Caco-2 (cell line): ENCODE measurements around the gene UBE2H. TPM values are rescaled to one million over a fixed set of nuclear protein-coding genes. Genes with fewer than 3 reads are reported as not detected.

Source experiments
- BruUV-seq: library from RNA; stranded (reverse); fragments of 400-500 nt; replicated peaks from 2 replicates; lab custom pipeline; 2021; lab: Mats Ljungman, UMichigan
- CTCF ChIA-PET: fragments of 300-600 bp; sonication (Branson Sonifier 250); formaldehyde crosslinking; loops from one replicate; lab custom pipeline; 2022; ENCODE audit warnings: antibody characterized with exemption; lab: Charles Lee
- POLR2A ChIA-PET: fragments of 300-600 bp; sonication (Branson Sonifier 250); formaldehyde crosslinking; loops from one replicate; lab custom pipeline; 2022; ENCODE audit warnings: antibody characterized with exemption; lab: Charles Lee
- DNase-seq, 2 experiments: peaks; one replicate each; pipeline versions ENCODE4 v3.0.0 to v3.0.0-alpha.2; 2020 to 2022
- H3K27me3 ChIP-seq: replicated peaks from 2 replicates; pipeline ENCODE4 v1.6.0; 2011; ENCODE audit warnings: low read length; ENCODE audit not compliant: control insufficient read depth, insufficient read depth
- H3K36me3 ChIP-seq: 2 replicates; pipeline ENCODE4 v1.5.1; 2011; ENCODE audit warnings: low read length; ENCODE audit not compliant: control insufficient read depth, insufficient read depth
- H3K4me1 ChIP-seq: fragments of 250-450 bp; sonication (Bioruptor Pico); 2 replicates; pipeline ENCODE4 v1.5.1; 2020; ENCODE audit warnings: mild to moderate bottlenecking
- H3K4me3 ChIP-seq: 2 replicates; pipeline ENCODE4 v1.5.1; 2011; ENCODE audit warnings: low read depth, mild to moderate bottlenecking, control low read depth, low read length
- H3K9me3 ChIP-seq: fragments of 250-450 bp; sonication (Bioruptor Pico); 2 replicates; pipeline ENCODE4 v1.5.1; 2020; ENCODE audit warnings: mild to moderate bottlenecking, moderate library complexity
- H3K27ac Mint-ChIP-seq: one replicate; pipeline ENCODE4 v1.8.0; 2022; ENCODE audit warnings: mixed read lengths; ENCODE audit not compliant: unreplicated experiment
- H3K27me3 Mint-ChIP-seq: one replicate; pipeline ENCODE4 v1.8.0; 2022; ENCODE audit warnings: mixed read lengths; ENCODE audit not compliant: insufficient read depth, unreplicated experiment
- H3K36me3 Mint-ChIP-seq: one replicate; pipeline ENCODE4 v1.8.0; 2022; ENCODE audit warnings: mild to moderate bottlenecking, mixed read lengths; ENCODE audit not compliant: insufficient read depth, unreplicated experiment
- H3K4me1 Mint-ChIP-seq: one replicate; pipeline ENCODE4 v1.8.0; 2022; ENCODE audit warnings: low read depth, mixed read lengths; ENCODE audit not compliant: unreplicated experiment
- H3K4me3 Mint-ChIP-seq: one replicate; pipeline ENCODE4 v1.8.0; 2022; ENCODE audit warnings: mild to moderate bottlenecking, moderate library complexity, mixed read lengths; ENCODE audit not compliant: unreplicated experiment
- H3K9me3 Mint-ChIP-seq: one replicate; pipeline ENCODE4 v1.8.0; 2022; ENCODE audit warnings: mixed read lengths; ENCODE audit not compliant: unreplicated experiment
- intact Hi-C: fragments of 100-400 bp; cut with micrococcal nuclease; formaldehyde crosslinking; loops from one replicate; pipeline ENCODE4 v1.10.0; 2022; ENCODE audit not compliant: unreplicated experiment
- total RNA-seq: library from RNA; stranded (reverse); gene quantifications from 2 replicates; pipeline ENCODE4 v1.2.3, GENCODE V29; 2022
- TF ChIP-seq, protein P1 (sequence below), 2 experiments: fragments of 200-600 bp in 1 of 2; IDR thresholded peaks; 1 replicate in 1 of 2; 2 replicates in 1 of 2; pipeline versions ENCODE4 v1.5.1 to v1.8.0; 2011 to 2022; ENCODE audit warnings: antibody characterized with exemption in 1 of 2, control low read depth in 1 of 2, inconsistent platforms in 1 of 2, low read depth in 1 of 2, low read length in 1 of 2, mild to moderate bottlenecking in 1 of 2, moderate library complexity in 1 of 2; ENCODE audit not compliant: insufficient read depth in 1 of 2, severe bottlenecking in 1 of 2, unreplicated experiment in 1 of 2

UBE2H gene
- total RNA-seq, 1 experiment from 2014 or later = 35.7 TPM

DNA sequence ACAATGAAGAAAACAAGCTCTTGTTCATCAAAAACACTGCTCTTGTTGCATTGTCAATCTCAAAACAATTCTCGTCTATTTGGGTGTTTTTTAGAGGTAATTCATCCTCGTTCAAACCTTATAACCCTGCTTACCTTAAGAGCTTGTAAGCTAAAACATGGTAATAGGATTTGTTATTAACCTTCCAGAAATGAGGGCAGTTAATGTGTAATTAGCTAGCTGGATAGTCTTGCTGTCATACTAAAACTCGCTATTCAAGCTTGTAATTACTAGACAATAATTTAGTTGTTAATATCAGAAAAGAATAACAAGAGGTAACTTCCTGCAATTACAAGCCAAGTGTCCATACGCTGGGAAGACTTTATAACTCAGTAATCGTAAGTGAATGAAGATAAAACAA lies 101.6 kb downstream of the UBE2H start:
- no peaks in the 10 kb centered on the region for H3K9me3 Mint-ChIP-seq
- TF ChIP-seq, protein P1, sequence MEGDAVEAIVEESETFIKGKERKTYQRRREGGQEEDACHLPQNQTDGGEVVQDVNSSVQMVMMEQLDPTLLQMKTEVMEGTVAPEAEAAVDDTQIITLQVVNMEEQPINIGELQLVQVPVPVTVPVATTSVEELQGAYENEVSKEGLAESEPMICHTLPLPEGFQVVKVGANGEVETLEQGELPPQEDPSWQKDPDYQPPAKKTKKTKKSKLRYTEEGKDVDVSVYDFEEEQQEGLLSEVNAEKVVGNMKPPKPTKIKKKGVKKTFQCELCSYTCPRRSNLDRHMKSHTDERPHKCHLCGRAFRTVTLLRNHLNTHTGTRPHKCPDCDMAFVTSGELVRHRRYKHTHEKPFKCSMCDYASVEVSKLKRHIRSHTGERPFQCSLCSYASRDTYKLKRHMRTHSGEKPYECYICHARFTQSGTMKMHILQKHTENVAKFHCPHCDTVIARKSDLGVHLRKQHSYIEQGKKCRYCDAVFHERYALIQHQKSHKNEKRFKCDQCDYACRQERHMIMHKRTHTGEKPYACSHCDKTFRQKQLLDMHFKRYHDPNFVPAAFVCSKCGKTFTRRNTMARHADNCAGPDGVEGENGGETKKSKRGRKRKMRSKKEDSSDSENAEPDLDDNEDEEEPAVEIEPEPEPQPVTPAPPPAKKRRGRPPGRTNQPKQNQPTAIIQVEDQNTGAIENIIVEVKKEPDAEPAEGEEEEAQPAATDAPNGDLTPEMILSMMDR (IDR thresholded peaks at IDR 0.05; ENCODE audit: insufficient read depth in 1 of 2, low read depth in 1 of 2, low read length in 1 of 2, severe bottlenecking in 1 of 2, unreplicated experiment in 1 of 2) = no peak
- no peaks in the 10 kb centered on the region for H3K36me3 ChIP-seq
- no TSS peak for BruUV-seq
- no peaks in the 10 kb centered on the region for H3K9me3 ChIP-seq
- H3K27ac Mint-ChIP-seq = no peak overlapping the region
- CTCF ChIA-PET = interaction anchor here (1.1 kb wide), 1 partner anchor 159 kb away, joined by 3 read pairs; no protein-coding TSS in a partner anchor
- H3K27me3 Mint-ChIP-seq = no peaks in the 10 kb centered on the region
- intact Hi-C loops = no loop called here
- H3K4me1 ChIP-seq = no peaks in the 10 kb centered on the region
- H3K4me3 ChIP-seq = no peak overlapping the region
- H3K36me3 Mint-ChIP-seq = peaks cover 6% of the 10 kb centered on the region
- POLR2A ChIA-PET = no interaction called here
- no peaks in the 10 kb centered on the region for H3K4me1 Mint-ChIP-seq
- no peaks in the 10 kb centered on the region for H3K27me3 ChIP-seq
- H3K4me3 Mint-ChIP-seq = no peak overlapping the region
- DNase-seq = no peak

DNA sequence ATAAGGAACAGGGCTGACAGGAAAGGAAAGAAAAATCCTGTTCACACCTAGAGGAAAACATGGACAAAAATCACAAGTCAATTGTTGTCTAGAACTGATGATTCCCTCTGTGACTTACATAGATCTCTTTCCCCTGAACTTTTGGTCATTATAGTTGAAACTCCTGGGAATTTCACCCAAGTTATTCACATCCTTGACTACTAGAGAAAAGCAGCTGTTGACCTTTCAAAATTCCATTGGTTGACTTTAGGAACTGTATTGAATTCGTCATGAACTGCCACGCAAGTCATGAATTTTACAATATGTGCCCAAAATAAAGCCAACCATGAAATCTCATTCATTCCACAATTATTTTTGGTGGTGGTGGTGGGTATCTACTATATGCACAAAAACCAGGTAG lies 104.3 kb downstream of the UBE2H start:
- no peak overlapping the region for H3K4me3 Mint-ChIP-seq
- TF ChIP-seq, protein P1 (IDR thresholded peaks at IDR 0.05; ENCODE audit: insufficient read depth in 1 of 2, low read depth in 1 of 2, low read length in 1 of 2, severe bottlenecking in 1 of 2, unreplicated experiment in 1 of 2) = no peak
- Histone ChIP-seq H3K36me3 (no peaks in the 10 kb centered on the region), H3K4me3 (no peak overlapping the region), H3K27me3 (no peaks in the 10 kb centered on the region), H3K9me3 (no peaks in the 10 kb centered on the region), H3K4me1 (peaks cover 9% of the 10 kb centered on the region)
- H3K27ac Mint-ChIP-seq = no peak overlapping the region
- no peaks in the 10 kb centered on the region for H3K27me3 Mint-ChIP-seq
- BruUV-seq = no TSS peak
- intact Hi-C loops = no loop called here
- H3K36me3 Mint-ChIP-seq = peaks cover 8% of the 10 kb centered on the region
- ChIA-PET POLR2A (no interaction called here), CTCF (no interaction called here)
- DNase-seq = no peak
- no peaks in the 10 kb centered on the region for H3K4me1 Mint-ChIP-seq
- H3K9me3 Mint-ChIP-seq = no peaks in the 10 kb centered on the region

DNA sequence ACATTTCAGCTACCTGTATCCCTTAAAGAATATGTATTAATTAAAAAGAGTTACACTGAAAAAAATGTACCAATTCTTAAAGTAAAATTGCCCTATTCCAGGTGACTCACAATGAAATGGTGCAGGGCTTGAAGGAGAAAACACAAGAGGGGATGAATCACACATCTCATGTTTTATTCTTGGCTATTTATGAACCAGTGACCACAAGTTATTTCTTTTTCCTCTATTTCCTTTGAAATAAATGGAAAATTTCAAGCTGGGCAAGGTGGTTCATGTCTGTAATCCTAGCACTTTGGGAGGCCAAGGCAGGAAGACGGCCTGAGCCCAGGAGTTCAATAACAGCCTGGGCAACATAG lies 106.8 kb downstream of the UBE2H start:
- no peaks in the 10 kb centered on the region for H3K27me3 Mint-ChIP-seq
- H3K36me3 Mint-ChIP-seq = peaks cover 6% of the 10 kb centered on the region
- no peak overlapping the region for H3K4me3 Mint-ChIP-seq
- Histone ChIP-seq H3K9me3 (no peaks in the 10 kb centered on the region), H3K4me3 (no peak overlapping the region), H3K27me3 (no peaks in the 10 kb centered on the region), H3K36me3 (no peaks in the 10 kb centered on the region), H3K4me1 (peaks cover 9% of the 10 kb centered on the region)
- TF ChIP-seq, protein P1 (IDR thresholded peaks at IDR 0.05; ENCODE audit: insufficient read depth in 1 of 2, low read depth in 1 of 2, low read length in 1 of 2, severe bottlenecking in 1 of 2, unreplicated experiment in 1 of 2) = no peak
- ChIA-PET CTCF (no interaction called here), POLR2A (no interaction called here)
- intact Hi-C loops = no loop called here
- no peak for DNase-seq
- no peaks in the 10 kb centered on the region for H3K9me3 Mint-ChIP-seq
- H3K27ac Mint-ChIP-seq = no peak overlapping the region
- no TSS peak for BruUV-seq
- no peaks in the 10 kb centered on the region for H3K4me1 Mint-ChIP-seq
